DMS 273 (cell line): ENCODE data around the gene STIMATE.

Experiments used
- DNase-seq: peaks from one replicate; lab custom pipeline; 2025; ENCODE audit not compliant: unreplicated experiment; lab: John Stamatoyannopoulos, UW

Gene STIMATE

DNA sequence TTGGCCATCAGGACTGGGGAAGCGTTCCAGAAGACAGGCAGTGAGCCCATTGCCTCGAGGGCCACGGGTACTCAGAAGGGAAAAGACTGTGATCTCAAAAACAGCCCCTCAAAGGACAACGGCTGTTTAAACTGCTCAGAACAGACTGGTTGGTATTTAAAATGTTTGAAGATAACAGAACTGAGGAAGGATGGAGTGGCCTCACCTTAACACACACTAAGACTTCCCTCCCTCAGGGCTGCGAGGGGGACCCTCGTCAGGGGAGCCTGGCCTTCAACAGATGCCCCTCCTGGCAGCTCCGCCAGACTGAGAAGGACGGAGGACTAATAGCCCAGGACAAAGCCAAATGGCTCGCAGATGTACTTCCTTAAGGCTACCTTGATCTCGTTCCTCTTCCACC lies 2.6 kb downstream of the STIMATE start:
- DNase-seq = no peak

DNA sequence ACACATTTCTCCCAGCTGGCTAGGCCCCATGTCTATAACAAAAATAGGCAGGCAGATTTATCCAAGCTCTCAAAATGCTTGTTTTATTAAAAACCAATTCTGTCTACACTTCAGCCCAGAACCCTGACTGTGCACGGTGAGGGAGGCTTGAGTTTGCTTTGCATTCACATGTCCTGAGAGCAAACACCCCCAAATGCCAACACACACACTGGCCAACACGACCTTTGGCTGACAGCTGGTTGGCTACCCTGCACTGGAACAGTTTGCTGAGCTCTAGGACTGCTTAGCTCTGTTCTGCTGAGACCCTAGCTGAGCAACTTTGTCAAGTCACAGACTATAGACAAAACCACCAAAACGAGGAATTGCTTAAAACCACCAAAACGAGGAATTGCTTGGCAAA lies 3.6 kb downstream of the STIMATE start:
- DNase-seq = no peak

DNA sequence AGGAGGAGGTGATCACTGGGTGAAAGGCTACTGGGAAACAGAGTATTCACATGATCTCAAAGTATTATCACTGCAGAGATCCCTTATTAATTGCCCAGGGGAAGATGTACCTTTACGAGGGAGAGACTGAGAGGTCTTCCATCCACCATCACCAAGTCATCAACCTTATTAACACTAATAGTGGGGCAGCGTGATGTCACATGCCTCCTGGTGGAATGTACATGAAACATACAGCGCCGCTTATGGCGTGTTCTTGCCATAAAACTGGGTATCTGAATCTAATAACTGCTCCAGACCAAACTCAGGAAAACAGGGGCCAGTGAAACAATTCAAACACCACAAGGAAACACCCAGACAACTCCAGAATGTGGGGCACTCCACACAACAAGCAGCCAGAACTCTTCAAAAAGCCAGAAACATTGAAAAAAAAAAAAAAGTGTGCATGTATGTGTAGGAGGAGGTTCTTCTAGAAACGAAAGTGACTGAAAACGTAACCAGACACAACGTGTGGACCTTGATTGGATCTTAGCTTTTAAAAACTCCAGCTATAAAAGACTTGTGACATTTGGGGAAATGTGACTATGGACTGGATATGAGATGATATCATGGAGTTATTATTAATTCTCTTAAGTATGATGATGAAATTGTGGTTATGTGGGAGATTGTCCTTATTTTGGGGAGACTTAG lies 4.6 kb downstream of the STIMATE start:
- no peak for DNase-seq

DNA sequence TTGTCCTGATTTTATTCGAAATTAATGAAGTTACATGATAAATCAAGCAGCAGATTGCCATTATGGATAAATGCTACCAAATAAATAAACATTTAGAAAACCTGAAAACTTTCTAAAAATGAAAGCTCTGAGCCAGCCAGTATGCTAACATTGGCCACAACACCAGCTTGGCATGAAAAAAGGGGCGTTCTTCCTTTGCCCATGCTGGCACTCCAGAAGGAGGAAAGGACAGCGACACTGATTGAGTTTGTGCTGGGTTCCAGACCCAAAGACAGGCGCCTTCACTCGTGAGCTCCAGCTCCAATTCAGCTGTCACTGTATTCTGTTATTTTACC lies 5.1 kb downstream of the STIMATE start:
- peak; percentile 9 for DNase-seq

GRCh38 chr3:52891615-52892081 lies 5.7 kb downstream of the STIMATE start:
- no peak for DNase-seq

DNA sequence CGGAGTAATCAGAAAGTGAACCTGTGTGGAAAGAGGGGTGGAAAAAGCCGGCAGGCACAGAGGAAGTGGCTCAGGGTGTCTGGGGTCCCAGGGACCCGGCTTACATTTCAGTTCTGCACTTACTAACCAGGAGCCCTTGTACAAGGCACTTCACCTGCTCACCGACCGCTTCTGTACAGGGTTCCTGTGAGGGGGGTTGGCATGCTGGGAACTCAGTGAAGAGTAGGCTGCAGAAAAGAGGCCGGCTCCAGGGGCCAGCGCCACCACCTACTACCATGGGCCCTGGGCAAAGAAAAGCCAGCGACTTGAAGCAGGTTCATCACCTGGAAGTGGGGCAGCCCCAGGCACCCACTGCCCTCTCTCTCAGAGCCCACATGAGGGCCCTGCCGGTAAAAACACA lies 6.2 kb downstream of the STIMATE start:
- DNase-seq = no peak

- no peak for DNase-seq
Observed at GRCh38 chr3:52890735-52891134, 6.6 kb downstream of the STIMATE start.

DNA sequence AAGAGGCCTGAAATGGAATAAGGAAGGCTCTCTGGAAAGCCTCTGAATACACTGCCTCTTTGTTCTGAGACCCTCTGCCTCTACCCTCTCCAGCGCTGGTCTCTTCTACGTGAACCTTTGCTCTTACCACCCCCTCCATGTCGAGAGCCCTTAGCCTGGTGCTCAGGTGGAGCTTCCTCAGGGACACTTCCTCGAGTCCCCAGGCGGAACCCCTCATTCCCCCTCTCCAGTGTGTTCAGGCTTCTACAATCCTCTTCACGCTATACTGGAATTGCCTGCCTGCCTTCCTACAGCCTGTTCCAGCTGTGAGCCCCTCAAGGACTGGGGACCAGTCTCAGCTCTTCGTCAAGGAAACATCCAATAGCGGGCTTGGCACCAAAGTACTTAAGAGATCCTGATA lies 7.4 kb downstream of the STIMATE start:
- DNase-seq = no peak

DNA sequence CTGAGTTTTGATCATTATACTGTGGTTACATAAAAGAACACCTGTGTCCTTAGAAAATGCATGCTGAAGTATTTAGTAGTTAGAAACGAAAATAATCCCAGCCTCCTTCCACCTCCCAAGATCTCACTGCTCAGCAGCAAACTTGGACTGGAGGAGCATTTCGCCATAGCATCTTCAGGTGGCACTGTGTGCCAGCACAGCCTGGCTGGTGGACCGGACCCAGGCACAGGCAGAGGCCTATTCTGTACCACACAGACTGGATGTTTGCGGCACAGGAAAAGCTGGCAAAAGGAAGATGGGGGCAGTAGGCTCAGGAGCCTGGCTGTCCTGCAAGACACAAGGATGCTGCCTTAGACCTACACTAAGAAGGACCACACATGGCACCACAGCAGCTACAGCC lies 10.2 kb downstream of the STIMATE start:
- DNase-seq = no peak

GRCh38 chr3:52886049-52886730 lies 11.2 kb downstream of the STIMATE start:
- no peak for DNase-seq

DNA sequence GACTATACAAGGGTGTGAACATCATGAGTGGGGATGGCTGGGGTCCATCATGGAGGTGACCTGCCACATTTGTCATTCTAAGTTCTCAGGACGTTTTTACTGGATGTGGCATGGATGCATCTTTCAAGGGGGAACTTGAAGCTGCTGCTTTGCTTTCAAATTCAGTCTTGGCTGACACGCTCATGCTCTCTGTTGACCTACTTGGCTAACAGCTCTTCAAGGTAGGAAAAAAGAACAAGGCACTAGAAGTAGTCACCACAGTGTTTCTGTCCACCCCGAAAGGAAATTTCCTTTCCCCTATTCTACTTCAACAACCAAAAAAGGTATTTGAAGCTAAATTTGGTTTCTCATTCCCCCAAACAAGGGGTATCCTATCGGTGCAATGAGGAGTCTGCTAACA lies 15.0 kb downstream of the STIMATE start:
- DNase-seq = no peak

DNA sequence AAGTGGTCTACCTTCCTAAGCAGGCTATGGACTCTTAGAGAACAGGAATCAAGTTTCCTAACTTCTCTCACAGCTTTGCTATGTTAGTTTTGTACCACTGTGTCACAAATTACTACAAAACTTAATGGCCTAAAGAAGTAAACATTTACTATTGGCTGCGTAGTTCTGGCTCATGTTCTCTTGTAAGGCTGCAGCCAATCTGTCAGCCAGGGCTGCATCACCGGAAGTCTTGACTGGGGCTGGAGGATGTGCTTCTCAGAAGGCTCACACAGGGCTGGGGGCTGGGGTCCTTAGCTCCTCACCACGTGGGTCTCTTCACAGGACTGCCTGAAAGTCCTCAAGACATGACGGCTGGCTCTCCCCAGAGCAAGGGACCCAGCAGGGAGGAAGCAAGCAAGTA lies 15.5 kb downstream of the STIMATE start:
- no peak for DNase-seq

- DNase-seq = no peak
Observed at GRCh38 chr3:52880474-52880873, 16.9 kb downstream of the STIMATE start.

DNA sequence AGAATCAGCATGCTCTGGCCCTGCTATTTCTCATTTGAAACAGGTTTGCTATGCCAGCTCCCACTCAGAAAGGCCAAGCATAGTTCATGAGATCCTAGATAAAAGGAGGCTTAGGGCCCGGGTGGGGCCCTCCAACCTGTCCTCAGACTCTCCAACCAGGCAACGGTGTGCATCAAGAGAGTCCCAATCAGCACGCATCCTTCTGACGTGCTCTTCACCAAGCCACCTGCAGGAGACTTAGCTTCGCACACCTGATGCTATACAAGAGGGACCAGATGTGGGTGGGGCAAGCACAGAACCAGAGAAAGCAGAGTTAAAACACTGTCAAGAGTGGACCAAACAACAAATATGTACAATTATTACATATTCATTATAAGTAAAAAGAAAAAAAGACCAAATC lies 17.3 kb downstream of the STIMATE start:
- DNase-seq = no peak

DNA sequence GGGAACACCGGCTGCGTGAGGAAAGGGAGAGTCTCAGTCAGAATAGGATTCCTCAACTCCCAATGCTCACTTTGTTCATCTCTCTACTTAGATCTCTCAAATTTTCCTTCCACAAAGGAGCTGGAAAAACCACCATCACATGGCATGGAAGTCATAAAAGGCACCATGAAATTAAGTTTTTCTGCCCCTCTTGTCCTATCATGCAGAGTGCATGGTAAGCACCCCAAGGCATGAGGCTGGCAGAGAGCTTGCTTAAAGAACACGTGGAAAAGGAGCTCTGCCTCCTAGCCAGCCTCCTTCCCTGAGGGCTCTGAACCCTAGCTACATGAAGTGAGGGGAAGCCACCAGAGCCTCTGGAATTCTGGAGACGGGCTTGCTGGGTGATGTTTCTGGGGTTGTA lies 17.8 kb downstream of the STIMATE start:
- no peak for DNase-seq

- no peak for DNase-seq
Observed at GRCh38 chr3:52879090-52879489, 18.3 kb downstream of the STIMATE start.

- DNase-seq = no peak
Observed at GRCh38 chr3:52877085-52877484, 20.3 kb downstream of the STIMATE start.

DNA sequence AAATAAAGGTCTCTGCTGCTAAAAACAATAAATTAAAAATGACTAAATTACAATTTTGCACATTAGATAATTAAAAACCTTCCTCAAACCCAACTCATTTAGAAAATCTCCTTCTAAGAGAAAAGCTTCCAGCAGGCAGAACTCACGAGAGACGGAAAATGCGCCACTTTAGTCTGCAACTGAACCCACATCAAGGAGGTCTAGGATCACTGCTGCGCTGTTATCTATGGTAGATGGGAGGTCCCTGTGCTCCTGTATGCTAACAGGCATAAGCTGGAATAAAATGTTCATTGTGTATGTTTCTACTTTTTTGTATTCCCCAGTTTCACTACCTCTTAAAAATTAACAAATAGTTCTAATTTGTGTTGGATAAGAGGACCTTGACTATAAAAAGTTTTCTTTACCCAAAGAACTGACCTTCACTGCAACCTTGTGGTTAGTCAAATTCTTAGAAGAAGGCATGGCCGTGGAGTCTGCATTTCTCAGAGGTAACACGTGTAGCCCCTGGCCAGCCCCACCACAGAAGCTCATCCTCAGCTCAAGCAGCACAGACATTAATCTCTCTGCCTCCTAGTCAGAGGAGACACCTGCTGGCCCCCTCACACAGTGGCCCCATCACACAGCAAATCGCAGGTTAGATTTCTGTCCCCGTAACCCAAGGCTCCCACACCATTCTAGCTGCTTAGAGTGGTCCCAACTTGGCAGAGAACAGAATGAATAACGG lies 22.3 kb downstream of the STIMATE start:
- no peak for DNase-seq

- no peak for DNase-seq
Observed at GRCh38 chr3:52874160-52874701, 23.1 kb downstream of the STIMATE start.

DNA sequence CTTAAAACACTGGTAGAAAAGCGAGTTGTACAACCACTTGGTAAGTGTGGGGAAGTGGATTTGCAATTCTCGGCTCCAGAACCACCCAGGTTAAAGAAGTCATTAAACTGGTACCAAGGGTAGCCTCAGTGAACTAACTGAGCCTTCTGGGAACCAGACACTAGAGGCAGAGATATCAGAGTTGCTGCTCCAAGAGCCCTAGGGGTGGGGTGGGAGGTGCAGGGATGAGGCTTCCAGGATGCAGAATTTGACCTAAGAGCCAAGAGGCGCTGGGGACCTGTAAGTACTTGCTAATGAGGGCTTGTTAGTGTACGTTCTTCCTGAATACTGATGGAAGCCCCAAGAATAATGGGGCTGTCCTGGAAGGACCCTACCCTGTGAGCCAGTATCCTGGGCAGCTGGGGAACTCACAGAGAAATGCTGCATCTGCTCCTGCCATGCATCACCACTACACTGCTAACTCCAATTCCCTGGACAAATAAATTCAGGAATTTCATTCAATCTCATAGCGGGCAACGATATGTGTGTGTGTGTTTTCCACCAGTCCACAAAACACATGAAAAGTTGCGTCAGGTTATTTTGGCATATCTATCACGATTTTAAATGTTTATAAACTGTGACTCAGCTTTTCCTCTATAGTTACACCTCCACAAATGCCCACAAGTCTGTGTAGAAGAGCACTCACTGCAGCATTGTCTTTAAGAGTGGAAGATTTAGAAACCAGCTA lies 23.8 kb downstream of the STIMATE start:
- peak; percentile 14 for DNase-seq

DNA sequence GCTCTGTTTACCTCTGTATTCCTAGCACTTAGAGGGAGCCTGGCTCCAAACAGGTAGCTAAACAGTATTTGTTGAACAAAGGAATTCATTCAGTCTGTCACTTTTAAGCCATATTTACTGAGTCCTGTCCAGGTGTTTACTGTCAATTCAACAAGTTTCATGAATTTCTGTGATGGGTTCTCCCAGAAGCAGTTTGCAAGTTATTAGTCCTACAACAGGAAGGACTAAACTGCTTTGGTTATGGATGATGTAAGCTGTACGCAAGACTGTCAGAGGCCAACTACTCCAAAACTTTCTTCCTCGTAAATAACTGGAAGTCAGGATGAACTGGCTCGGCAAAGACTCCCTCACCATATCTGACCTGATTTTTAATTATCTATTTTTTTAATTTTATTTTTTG lies 25.1 kb downstream of the STIMATE start:
- DNase-seq = no peak
